K562 (cell line): ENCODE measurements around the gene PTGER2. TPM values are rescaled to one million over a fixed set of nuclear protein-coding genes. Genes with fewer than 3 reads are reported as not detected.

ENCODE experiments used
- ATAC-seq: fragments of 200-7000 bp; cut with Tn5 transposase; 3 replicates; pipeline ENCODE4 v1.9.1; 2020; ENCODE audit warnings: moderate library complexity
- BruUV-seq: library from RNA; stranded (reverse); fragments of 400-500 nt; replicated peaks from 2 replicates; lab custom pipeline; 2021; lab: Mats Ljungman, UMichigan
- CTCF ChIA-PET: fragments of 300-600 bp; formaldehyde crosslinking; extraction: SDS; loops from one replicate; lab custom pipeline; 2021; ENCODE audit warnings: low intra/inter-chr PET ratio; lab: Yijun Ruan, JAX
- POLR2A ChIA-PET: fragments of 300-600, 350-650 bp; sonication (Branson Sonifier 250); formaldehyde crosslinking; extraction: SDS; loops from one replicate; lab custom pipeline; 2021; ENCODE audit warnings: antibody characterized with exemption, inconsistent platforms; lab: Yijun Ruan, JAX
- DNase-seq, 4 experiments: peaks; one replicate each; pipeline versions ENCODE4 v3.0.0 to v3.0.0-alpha.2; 2011 to 2018; ENCODE audit warnings: low spot score in 3 of 4, mixed read lengths in 3 of 4; ENCODE audit errors: extremely low read depth in 1 of 4
- FAIRE-seq: peaks from 2 replicates; lab custom pipeline; 2011; peaks lifted over from hg19 to GRCh38; lab: Jason Lieb, UNC
- H2AFZ ChIP-seq: 2 replicates; pipeline ENCODE4 v1.6.0; 2011; ENCODE audit warnings: low read depth, low read length, control low read depth, inconsistent platforms
- H3K27ac ChIP-seq: fragments of 200-600 bp; 3 replicates; pipeline ENCODE4 v1.8.0; 2011; ENCODE audit warnings: low read depth, mild to moderate bottlenecking, control low read depth, inconsistent platforms, low read length, moderate library complexity, mixed read lengths; ENCODE audit errors: extremely low read depth
- H3K27me3 ChIP-seq, 2 experiments: fragments of 300-600 bp in 1 of 2; 2 replicates in 1 of 2; 3 replicates in 1 of 2; pipeline versions ENCODE4 v1.6.0 to v1.8.0; 2011; ENCODE audit warnings: inconsistent platforms in 2 of 2, low read length in 2 of 2, mild to moderate bottlenecking in 1 of 2, mixed read lengths in 1 of 2, moderate library complexity in 1 of 2; ENCODE audit not compliant: control insufficient read depth in 2 of 2, insufficient read depth in 2 of 2
- H3K36me3 ChIP-seq: fragments of 300-600 bp; 3 replicates; pipeline ENCODE4 v1.8.0; 2011; ENCODE audit warnings: mild to moderate bottlenecking, low read length, inconsistent platforms; ENCODE audit not compliant: control insufficient read depth, insufficient read depth
- H3K4me1 ChIP-seq, 2 experiments: fragments of 200-600 bp in 1 of 2; replicated peaks in 1 of 2; 2 replicates in 1 of 2; 3 replicates in 1 of 2; pipeline versions ENCODE4 v1.5.1 to v1.8.0; 2011; ENCODE audit warnings: inconsistent platforms in 2 of 2, low read length in 2 of 2, mild to moderate bottlenecking in 1 of 2, mixed read lengths in 1 of 2, moderate library complexity in 1 of 2; ENCODE audit not compliant: control insufficient read depth in 2 of 2, insufficient read depth in 2 of 2
- H3K4me2 ChIP-seq: 2 replicates; pipeline ENCODE4 v1.6.1; 2011; ENCODE audit warnings: low read length, control low read depth, inconsistent platforms, mixed read lengths; ENCODE audit not compliant: insufficient read depth
- H3K4me3 ChIP-seq: fragments of 200-600 bp; sonication (generic), shearing (Covaris generic); 2 replicates; pipeline ENCODE4 v1.5.1; 2016; ENCODE audit warnings: control low read depth, inconsistent platforms
- H3K79me2 ChIP-seq: fragments of 200-600 bp; 3 replicates; pipeline ENCODE4 v1.8.0; 2011; ENCODE audit warnings: low read length, inconsistent platforms; ENCODE audit not compliant: control insufficient read depth, insufficient read depth
- H3K9ac ChIP-seq, 2 experiments: 2 replicates each; pipeline versions ENCODE4 v1.6.0 to v1.6.1; 2011; ENCODE audit warnings: low read depth in 2 of 2, low read length in 2 of 2, control low read depth in 1 of 2, inconsistent platforms in 1 of 2, mild to moderate bottlenecking in 1 of 2, mixed read lengths in 1 of 2; ENCODE audit not compliant: insufficient read depth in 1 of 2
- H3K9me1 ChIP-seq: one replicate; pipeline ENCODE4 v1.6.0; 2011; ENCODE audit warnings: inconsistent platforms, mild to moderate bottlenecking, low read length, moderate library complexity; ENCODE audit not compliant: control insufficient read depth, insufficient read depth
- H3K9me3 ChIP-seq: replicated peaks from 2 replicates; pipeline ENCODE4 v1.5.1; 2011; ENCODE audit warnings: low read depth, low read length, inconsistent platforms; ENCODE audit not compliant: control insufficient read depth, insufficient read depth
- H4K20me1 ChIP-seq: replicated peaks from 2 replicates; pipeline ENCODE4 v1.6.1; 2011; ENCODE audit warnings: low read length, inconsistent platforms, mixed read lengths; ENCODE audit not compliant: control insufficient read depth, insufficient read depth
- FOXM1 ChIP-seq, 2 experiments: fragments of 450-650 bp in 1 of 2; sonication (generic) in 1 of 2; formaldehyde crosslinking in 1 of 2; IDR thresholded peaks; 2 replicates each; pipeline versions ENCODE4 v1.6.1 to v1.9.0; 2017 to 2022; ENCODE audit warnings: low read depth in 2 of 2, mild to moderate bottlenecking in 2 of 2, missing genetic modification reagents in 1 of 2, moderate library complexity in 1 of 2
- GTF2E2 ChIP-seq: fragments of 200-800 bp; sonication (Bioruptor generic); IDR thresholded peaks from 2 replicates; pipeline ENCODE4 v1.6.1; 2016; ENCODE audit warnings: missing genetic modification characterization, missing compliant biosample characterization
- ILK ChIP-seq: fragments of 450-650 bp; IDR thresholded peaks from 2 replicates; pipeline ENCODE4 v1.6.1; 2016; ENCODE audit warnings: missing genetic modification characterization, low read depth, mild to moderate bottlenecking, missing compliant biosample characterization, moderate library complexity, borderline replicate concordance
- PBX2 ChIP-seq, 2 experiments: IDR thresholded peaks in 1 of 2; conservative IDR thresholded peaks in 1 of 2; 2 replicates each; pipeline ENCODE4 v1.6.1; 2016; ENCODE audit warnings: low read depth in 2 of 2, mild to moderate bottlenecking in 1 of 2, missing compliant biosample characterization in 1 of 2, missing genetic modification characterization in 1 of 2, moderate library complexity in 1 of 2
- RBM22 ChIP-seq: fragments of 200-400 bp; formaldehyde crosslinking; IDR thresholded peaks from 2 replicates; pipeline ENCODE4 v1.6.1; 2018; ENCODE audit warnings: low read length, low read depth; ENCODE audit not compliant: poor library complexity, severe bottlenecking
- SIX5 ChIP-seq, 2 experiments: IDR thresholded peaks; 2 replicates each; pipeline ENCODE4 v1.6.1; 2011; ENCODE audit warnings: low read length in 2 of 2, borderline replicate concordance in 1 of 2, low read depth in 1 of 2, mild to moderate bottlenecking in 1 of 2, moderate library complexity in 1 of 2; ENCODE audit not compliant: insufficient read depth in 1 of 2
- SNAPC5 ChIP-seq: fragments of 250-450 bp; sonication (Bioruptor Pico); IDR thresholded peaks from 2 replicates; pipeline ENCODE4 v1.8.0; 2021; ENCODE audit warnings: moderate library complexity, mild to moderate bottlenecking, inconsistent platforms
- SP2 ChIP-seq: IDR thresholded peaks from 2 replicates; pipeline ENCODE4 v1.6.1; 2011; ENCODE audit warnings: mild to moderate bottlenecking, low read depth, low read length, moderate library complexity; ENCODE audit not compliant: poor library complexity, severe bottlenecking; ENCODE audit errors: extremely low read depth
- STAT5A ChIP-seq: IDR thresholded peaks from 2 replicates; pipeline ENCODE4 v1.6.1; 2012; ENCODE audit warnings: low read length, inconsistent platforms, borderline replicate concordance
- ZNF324 ChIP-seq: fragments of 250-450 bp; sonication (Bioruptor Pico); IDR thresholded peaks from 2 replicates; pipeline ENCODE4 v1.4.0; 2020; ENCODE audit warnings: mild to moderate bottlenecking
- ZNF518B ChIP-seq: fragments of 250-450 bp; sonication (Bioruptor Pico); IDR thresholded peaks from 2 replicates; pipeline ENCODE4 v1.5.0; 2021; ENCODE audit warnings: mild to moderate bottlenecking, moderate library complexity
- WGBS: fragments of 100-300 bp; shearing (Covaris generic); methylation state at CpG from one replicate; pipeline ENCODE4 v1.1.6; 2016; ENCODE audit warnings: low coverage, mixed read lengths; ENCODE audit not compliant: insufficient coverage; ENCODE audit errors: missing lambda C conversion rate; 5-methylcytosine and 5-hydroxymethylcytosine counted together
- in situ Hi-C: fragments of 300-500 bp; cut with MboI; formaldehyde crosslinking; loops from 4 replicates; pipeline ENCODE4 v1.15.0; 2018; ENCODE audit warnings: inconsistent platforms, mixed read lengths
- intact Hi-C: fragments of 100-400 bp; cut with micrococcal nuclease; formaldehyde crosslinking; loops from 2 replicates; pipeline ENCODE4 v1.14.2; 2022
- polyA plus RNA-seq, 8 experiments: library from polyadenylated mRNA; depleted of rRNA in 4 of 8; stranded (reverse) in 5 of 8; unstranded in 3 of 8; fragments of >200 nt; fragmentation: Nextera tagmentation in 2 of 8; fragmentation: Illumina TruSeq in 1 of 8; extraction: Ambion mirVana in 2 of 8; extraction: Trizol in 1 of 8; gene quantifications; 2 replicates each; pipeline versions ENCODE4 v1.2.1 to v1.2.3, GENCODE V29; 2011 to 2014; ENCODE audit warnings: inconsistent platforms in 1 of 8, missing spikeins in 1 of 8
- total RNA-seq, 7 experiments: library from RNA; depleted of rRNA in 6 of 7; stranded (reverse); fragments of >200 nt in 6 of 7; fragmentation: Illumina TruSeq in 2 of 7; extraction: Trizol in 2 of 7; gene quantifications; 2 replicates each; pipeline versions ENCODE4 v1.2.1 to v1.2.3, GENCODE V29; 2011 to 2021; ENCODE audit warnings: low replicate concordance in 1 of 7

Gene PTGER2
- total and polyA plus RNA-seq, 9 of the 15 experiments (the other 6 are each of a cell fraction or from before 2014, with no cell fraction given): not detected

GRCh38 chr14:52310541-52310940, 3.6 kb upstream of the PTGER2 start (continued):
- no peak for TF ChIP-seq ZNF518B (CRISPR knock-in tag)
- TF ChIP-seq, all 486 proteins: peak for 0

- ChIA-PET POLR2A (interaction anchor here (0.6 kb wide), 1 partner anchor 38 kb away, joined by 3 read pairs; no protein-coding TSS in a partner anchor), CTCF (no interaction called here)
- H3K4me2 ChIP-seq: no peak overlapping the region
- H3K36me3 ChIP-seq: no peaks in the 10 kb centered on the region
- no peaks in the 10 kb centered on the region for H3K9me1 ChIP-seq
- H3K79me2 ChIP-seq: no peaks in the 10 kb centered on the region
- H2AFZ ChIP-seq: no peak overlapping the region
- WGBS: 4% methylated on average over 5 of the region's 5 CpGs
- BruUV-seq: no TSS peak
- DNase-seq (no peak), ATAC-seq (no peak), FAIRE-seq (no peak)
- H3K4me3 ChIP-seq: no peak overlapping the region
- H3K9me3 ChIP-seq: no peaks in the 10 kb centered on the region
- H3K27ac ChIP-seq: no peak overlapping the region
- H3K9ac ChIP-seq: no peak overlapping the region
- in situ Hi-C loops (no loop called here), intact Hi-C loops (no loop called here)
- H3K4me1 ChIP-seq: peaks cover 0 to 15% of the 10 kb centered on the region in 2 experiments; a peak in 2 of 5 replicates
- peaks cover 2 to 28% of the 10 kb centered on the region in 2 experiments; a peak in 3 of 5 replicates for H3K27me3 ChIP-seq
- no peaks in the 10 kb centered on the region for H4K20me1 ChIP-seq
- no peak for TF ChIP-seq STAT5A
- TF ChIP-seq GTF2E2 (tag): no peak
- TF ChIP-seq ILK (tag): no peak
- TF ChIP-seq ZNF324 (CRISPR knock-in tag): no peak
- TF ChIP-seq SP2: no peak
- no peak for TF ChIP-seq PBX2 (CRISPR knock-in tag; IDR thresholded peaks at IDR 0.05; ENCODE audit: low read depth)
- TF ChIP-seq PBX2 (tag; conservative IDR thresholded peaks at IDR 0.05; ENCODE audit: low read depth): no peak
- TF ChIP-seq SIX5 (IDR thresholded peaks at IDR 0.05; ENCODE audit: borderline replicate concordance in 1 of 2, insufficient read depth in 1 of 2, low read depth in 1 of 2, low read length in 2 of 2): no peak
- TF ChIP-seq SNAPC5 (CRISPR knock-in tag): no peak
- TF ChIP-seq FOXM1 (IDR thresholded peaks at IDR 0.05; ENCODE audit: low read depth): no peak
- no peak for TF ChIP-seq FOXM1 (CRISPR knock-in tag; IDR thresholded peaks at IDR 0.05; ENCODE audit: low read depth)
- TF ChIP-seq RBM22: no peak
Observed at GRCh38 chr14:52312931-52313355, 1.2 kb upstream of the PTGER2 start.
